CD4-positive, alpha-beta T cell treated with Interleukin-4 for 4 hours (primary cell): ENCODE measurements around the gene DDX56.
"Not testable (repeated sequence)": the region's sequence is repeated elsewhere in the genome, so short reads cannot be mapped to it uniquely, and the experiment has no call there.

ENCODE experiments used
- DNase-seq: peaks from one replicate; pipeline ENCODE4 v3.0.0-alpha.2; 2020

DDX56 gene

GRCh38 chr7:44573464-44574286 is at the start of gene DDX56:
Gene DDX56, minus strand, starts transcription at chr7:44573908. Its CDS starts 13 bp downstream, at chr7:44573895.
- peak; percentile 92 for DNase-seq

- DNase-seq: peak; percentile 70
Observed at GRCh38 chr7:44622342-44623151, 48.8 kb upstream of the DDX56 start.

GRCh38 chr7:44621750-44622103 is 48.0 kb upstream of the DDX56 start:
- no peak for DNase-seq

- no peak for DNase-seq
Observed at GRCh38 chr7:44621034-44621749, 47.5 kb upstream of the DDX56 start.

GRCh38 chr7:44618753-44619152 is 45.0 kb upstream of the DDX56 start:
- peak; percentile 73 for DNase-seq

GRCh38 chr7:44618045-44618444 is 44.3 kb upstream of the DDX56 start:
- no peak for DNase-seq

GRCh38 chr7:44617225-44617890 is 43.6 kb upstream of the DDX56 start:
- DNase-seq: peak; percentile 75

GRCh38 chr7:44616545-44616944 is 42.8 kb upstream of the DDX56 start:
- no peak for DNase-seq

GRCh38 chr7:44615793-44616192 is 42.1 kb upstream of the DDX56 start:
- no peak for DNase-seq

- DNase-seq: peak; percentile 75
Observed at GRCh38 chr7:44615149-44615611, 41.5 kb upstream of the DDX56 start.

GRCh38 chr7:44609829-44610228 is 36.1 kb upstream of the DDX56 start:
- DNase-seq: no peak

- no peak for DNase-seq
Observed at GRCh38 chr7:44608916-44609648, 35.4 kb upstream of the DDX56 start.

GRCh38 chr7:44607141-44608068 is 33.7 kb upstream of the DDX56 start:
- DNase-seq: no peak

- DNase-seq: peak; percentile 98
Observed at GRCh38 chr7:44606341-44607140, 32.8 kb upstream of the DDX56 start, which contains the start of gene OGDH. Gene OGDH, plus strand, starts transcription at chr7:44606627. Its CDS starts 17,717 bp downstream, at chr7:44624344.

- no peak for DNase-seq
Observed at GRCh38 chr7:44604941-44605340, 31.2 kb upstream of the DDX56 start.

- DNase-seq: no peak
Observed at GRCh38 chr7:44603193-44603592, 29.5 kb upstream of the DDX56 start.

- DNase-seq: no peak
Observed at GRCh38 chr7:44602576-44602910, 28.8 kb upstream of the DDX56 start.

GRCh38 chr7:44599222-44599621 is 25.5 kb upstream of the DDX56 start:
- no peak for DNase-seq

- not testable (repeated sequence) for DNase-seq
Observed at GRCh38 chr7:44597181-44597580, 23.5 kb upstream of the DDX56 start.
